Psoas muscle (tissue), 8 donors: ENCODE data around the gene CASKIN1. TPM values are rescaled to one million over a fixed set of nuclear protein-coding genes. Genes with fewer than 3 reads are reported as not detected.
A peak's percentile ranks its signal among the peaks of the same experiment; 100 is the strongest.

Experiments
- ATAC-seq, 4 donors: fragments of 200-7000 bp; cut with Tn5 transposase; one replicate each; pipeline ENCODE4 v1.9.1; 2020; ENCODE audit warnings: moderate library complexity in 3 of 4, mild to moderate bottlenecking in 2 of 4
- DNase-seq, 2 donors: peaks; one replicate each; pipeline ENCODE4 v3.0.0-alpha.2; 2020
- H3K27ac ChIP-seq: fragments of 200-600 bp; one replicate; pipeline ENCODE4 v1.8.0; 2022
- H3K27me3 ChIP-seq, 3 donors: fragments of 200-600 bp in 1 of 3; one replicate each; pipeline versions ENCODE4 v1.6.1 to v1.8.0; 2013 to 2022; ENCODE audit warnings: low read length in 2 of 3, mild to moderate bottlenecking in 2 of 3, moderate library complexity in 1 of 3; ENCODE audit not compliant: insufficient read depth in 3 of 3
- H3K36me3 ChIP-seq, 2 donors: fragments of 200-600 bp in 1 of 2; one replicate each; pipeline versions ENCODE4 v1.6.1 to v1.8.0; 2013 to 2022; ENCODE audit warnings: low read depth in 1 of 2, mild to moderate bottlenecking in 1 of 2, moderate library complexity in 1 of 2; ENCODE audit not compliant: insufficient read depth in 1 of 2
- H3K4me1 ChIP-seq: fragments of 200-600 bp; one replicate; pipeline ENCODE4 v1.8.0; 2022
- H3K4me3 ChIP-seq: fragments of 200-600 bp; one replicate; pipeline ENCODE4 v1.8.0; 2022; ENCODE audit warnings: mild to moderate bottlenecking
- H3K9me3 ChIP-seq: fragments of 200-600 bp; one replicate; pipeline ENCODE4 v1.8.0; 2022
- CTCF ChIP-seq: fragments of 200-600 bp; IDR thresholded peaks from one replicate; pipeline ENCODE4 v1.8.0; 2022; ENCODE audit warnings: antibody characterized with exemption
- WGBS, 3 donors: extraction: QIAGEN DNeasy Blood & Tissue Kit; methylation state at CpG; one replicate each; pipeline versions ENCODE4 v1.1.6 to v1.1.7; 2013; 5-methylcytosine and 5-hydroxymethylcytosine counted together
- intact Hi-C, 2 donors: fragments of 100-400 bp; cut with DNase I; formaldehyde crosslinking; loops; one replicate each; pipeline versions ENCODE4 v1.11.0 to v1.14.2; 2022
- polyA plus RNA-seq, 3 donors: library from polyadenylated mRNA; stranded (reverse); fragments of 200-250 nt; gene quantifications; one replicate each; pipeline ENCODE4 v1.2.3, GENCODE V29; 2013
- total RNA-seq, 4 donors: library from RNA; stranded (reverse); fragmentation: NEBNext Ultra II Directional in 2 of 4; extraction: Animal tissue kit (Norgen Biotek cat#: 25700) in 2 of 4; gene quantifications; one replicate each; pipeline versions ENCODE4 v1.2.1 to v1.2.4, GENCODE V29; 2021 to 2023
- donor health status: healthy with polysubstance abuse.
- donor health status: DM: no; HTN: no; CAD: no; lungs with moderate emphysema.
- donor health status: Bipolar disorder and iron deficiency.
- donor health status: healthy.
- donor health status: DM: yes; HTN: yes; CAD: no.
- donor health status: DM: no; HTN: no; CAD: no.
- donor health status: DM: no; HTN: no; CAD: no.
- donor health status: DM: yes; HTN: yes; CAD: no.

The CASKIN1 gene
- total and polyA plus RNA-seq, 7 donors, result 0.32 to 1.0 (median 0.63) TPM

- no peak overlapping the region for H3K4me3 ChIP-seq
- DNase-seq, result no peak
- peaks cover 29% of the 10 kb centered on the region for H3K4me1 ChIP-seq
- no peak for ATAC-seq
- no peaks in the 10 kb centered on the region for H3K9me3 ChIP-seq
- WGBS, 3 donors, result 84 to 90% (median 89%) methylated on average over 10 of the region's 10 CpGs
- intact Hi-C loops, result no loop called here
- no peak for TF ChIP-seq CTCF
- H3K27ac ChIP-seq, result no peak overlapping the region
- no peaks in the 10 kb centered on the region for H3K27me3 ChIP-seq
- peaks cover 0 to 12% of the 10 kb centered on the region in 2 donors for H3K36me3 ChIP-seq
Measured at GRCh38 chr16:2161911-2162310, 34.5 kb downstream of the CASKIN1 start.

GRCh38 chr16:2160915-2161551 lies 35.4 kb downstream of the CASKIN1 start:
- H3K4me1 ChIP-seq, result peaks cover 37% of the 10 kb centered on the region
- intact Hi-C loops, result no loop called here
- H3K4me3 ChIP-seq, result no peak overlapping the region
- DNase-seq, result peak; percentile 80 to 89
- peaks cover 0 to 3% of the 10 kb centered on the region in 2 donors for H3K36me3 ChIP-seq
- WGBS, 3 donors, result 54 to 56% (median 56%) methylated on average over 14 to 20 of the region's 20 CpGs
- H3K27me3 ChIP-seq, result no peaks in the 10 kb centered on the region
- TF ChIP-seq CTCF, result no peak
- no peak overlapping the region for H3K27ac ChIP-seq
- ATAC-seq, result peak; percentile 7 to 58 (median 38)
- H3K9me3 ChIP-seq, result no peaks in the 10 kb centered on the region

GRCh38 chr16:2159175-2159838 lies 37.1 kb downstream of the CASKIN1 start:
- WGBS, 3 donors, result 49 to 62% (median 57%) methylated on average over 21 to 24 of the region's 24 CpGs
- H3K27me3 ChIP-seq, result no peaks in the 10 kb centered on the region
- no peaks in the 10 kb centered on the region for H3K9me3 ChIP-seq
- DNase-seq (peak; percentile 50 to 75), ATAC-seq (no peak)
- no peak overlapping the region for H3K4me3 ChIP-seq
- TF ChIP-seq CTCF, result no peak
- H3K4me1 ChIP-seq, result peaks cover 39% of the 10 kb centered on the region
- intact Hi-C loops, result loop anchor here in 1 of 2 donors (5.0 kb wide), 3 partner anchors 48 to 328 kb away; partner anchors contain the start of genes ECI1 and MLST8
- peaks cover 0 to 2% of the 10 kb centered on the region in 2 donors for H3K36me3 ChIP-seq
- H3K27ac ChIP-seq, result peak overlapping the region; percentile 23

GRCh38 chr16:2158262-2158638 lies 38.2 kb downstream of the CASKIN1 start:
- Histone ChIP-seq H3K27ac (no peak overlapping the region), H3K4me3 (peak overlapping the region; percentile 80), H3K36me3 (peaks cover 0 to 11% of the 10 kb centered on the region in 2 donors), H3K4me1 (peaks cover 46% of the 10 kb centered on the region), H3K27me3 (no peaks in the 10 kb centered on the region), H3K9me3 (no peaks in the 10 kb centered on the region)
- ATAC-seq, result no peak
- TF ChIP-seq CTCF, result no peak
- intact Hi-C loops, result loop anchor here in 1 of 2 donors (5.0 kb wide), 3 partner anchors 49 to 329 kb away; partner anchors contain the start of genes ECI1 and MLST8
- no peak for DNase-seq
- WGBS, 3 donors, result 85 to 88% (median 87%) methylated on average over 14 to 15 of the region's 15 CpGs
